Activated T-helper 1 cell treated with Interleukin-2 at 50 U/mL for 16 hours (primary cell): ENCODE data around the gene STRIT1.
"Not testable (repeated sequence)": the region's sequence is repeated elsewhere in the genome, so short reads cannot be mapped to it uniquely, and the experiment has no call there.

Source experiments
- DNase-seq: peaks from one replicate; pipeline ENCODE4 v3.0.0-alpha.2; 2020; ENCODE audit warnings: low read depth

Gene STRIT1

DNA sequence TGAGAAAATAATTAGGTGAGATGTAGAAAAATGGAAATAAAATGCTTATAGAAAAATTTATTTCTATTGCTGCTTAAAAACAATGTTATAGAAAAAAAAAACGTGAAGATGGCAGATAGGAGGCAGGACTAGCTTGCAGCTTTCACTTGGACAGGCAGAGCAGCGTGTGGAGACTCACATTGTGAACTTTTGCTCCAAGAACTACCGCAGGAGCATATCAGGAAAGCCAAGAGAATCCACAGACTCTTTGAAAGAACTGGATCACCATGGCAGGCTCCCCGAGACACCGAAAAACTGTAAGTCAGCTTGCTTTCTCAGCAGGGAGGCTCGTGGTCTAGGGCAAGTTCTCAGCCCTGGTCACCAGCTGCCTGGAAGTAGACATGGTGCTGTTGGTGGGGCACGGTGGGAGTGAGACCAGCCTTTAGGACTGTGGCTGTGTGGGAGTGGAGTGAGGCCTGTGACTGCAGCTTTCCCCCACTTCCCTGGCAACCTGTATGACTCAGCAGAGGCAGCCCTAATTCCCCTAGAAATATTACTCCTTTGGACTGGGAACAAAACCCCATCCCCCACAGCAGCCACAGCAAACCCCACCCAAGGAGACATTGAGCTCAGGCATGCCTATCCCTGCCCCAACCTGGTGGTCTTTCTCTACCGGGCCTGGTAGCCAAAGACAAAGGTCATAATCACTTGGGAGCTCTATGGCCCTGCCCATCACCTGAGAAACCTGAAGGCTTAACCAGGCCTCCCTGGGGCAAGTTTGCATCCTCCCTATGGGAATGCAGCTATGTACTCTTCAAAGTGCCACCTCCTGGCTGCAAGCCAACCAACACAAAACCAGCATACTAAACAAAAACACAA is 22.8 kb downstream of the STRIT1 start:
- no peak for DNase-seq

DNA sequence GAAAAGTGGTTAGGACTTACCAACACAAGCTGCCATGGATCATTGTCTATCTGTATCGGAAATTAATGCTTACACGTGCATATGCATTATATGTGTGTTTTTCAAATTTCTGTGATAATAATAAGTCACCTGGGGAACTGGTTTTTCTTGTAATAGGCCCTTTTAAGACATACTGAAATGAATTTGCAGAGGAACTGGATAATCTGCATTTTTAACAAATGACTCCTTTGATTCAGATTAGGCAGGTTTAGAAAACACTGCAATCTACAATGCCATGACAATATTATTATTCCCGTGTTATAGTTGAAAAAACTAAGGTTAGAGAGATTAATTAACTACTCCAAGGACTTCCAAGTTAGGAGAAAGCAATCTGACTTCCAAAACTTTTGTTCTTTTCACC is 23.4 kb downstream of the STRIT1 start:
- no peak for DNase-seq

DNA sequence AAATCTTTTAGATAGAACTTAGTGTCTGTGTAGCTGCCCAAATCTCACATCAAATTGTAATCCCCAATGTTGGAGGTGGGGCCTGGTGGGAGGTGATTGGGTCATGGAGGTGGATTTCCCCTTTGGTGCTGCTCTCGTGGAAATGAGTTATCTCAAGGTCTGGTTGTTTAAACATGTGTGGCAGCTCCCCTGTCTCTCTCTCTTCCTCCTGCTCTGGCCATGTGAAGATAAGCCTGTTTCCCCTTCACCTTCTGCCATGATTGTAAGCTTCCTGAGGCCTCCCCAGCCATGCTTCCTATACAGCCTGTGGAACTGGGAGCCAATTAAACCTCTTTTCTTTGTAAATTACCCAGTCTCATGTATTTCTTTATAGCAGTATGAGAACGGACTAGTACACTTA is 30.6 kb downstream of the STRIT1 start:
- not testable (repeated sequence) for DNase-seq

DNA sequence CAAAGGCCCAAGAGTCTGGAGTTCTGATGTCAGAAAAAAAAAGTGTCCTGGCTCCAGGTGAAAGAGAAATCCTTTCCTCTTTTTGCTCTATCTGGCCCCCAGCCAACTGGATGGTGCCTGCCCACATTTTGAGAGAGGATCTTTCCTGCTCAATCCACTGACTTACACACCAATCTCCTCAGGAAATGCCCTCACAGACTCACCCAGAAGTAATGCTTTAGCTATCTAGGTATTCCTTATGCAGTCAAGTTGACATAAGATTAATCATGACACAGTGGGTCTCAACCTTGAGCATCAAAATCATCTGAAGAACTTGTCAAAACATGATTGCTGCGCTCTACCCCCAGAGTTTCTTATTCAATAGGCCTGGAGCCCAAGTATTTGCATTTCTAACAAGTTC is 31.2 kb downstream of the STRIT1 start:
- no peak for DNase-seq

DNA sequence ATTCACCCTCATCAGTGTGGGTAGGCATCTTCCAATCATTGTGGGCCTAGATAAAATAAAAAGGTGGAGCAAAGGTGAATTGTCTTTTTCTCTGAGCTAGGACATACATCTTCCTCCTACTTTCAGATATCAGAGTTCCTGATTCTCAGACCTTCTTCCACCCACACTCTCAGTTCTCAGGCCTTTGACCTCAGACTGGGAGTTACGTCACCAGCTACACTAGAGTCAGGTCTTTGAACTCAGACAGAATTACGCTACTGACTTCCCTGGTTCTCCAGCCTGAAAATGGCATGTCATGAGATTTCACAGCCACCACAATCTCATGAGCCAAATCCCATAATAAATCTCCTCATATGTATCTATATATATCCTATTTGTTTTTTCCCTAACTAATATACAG is 39.0 kb downstream of the STRIT1 start:
- DNase-seq: no peak

DNA sequence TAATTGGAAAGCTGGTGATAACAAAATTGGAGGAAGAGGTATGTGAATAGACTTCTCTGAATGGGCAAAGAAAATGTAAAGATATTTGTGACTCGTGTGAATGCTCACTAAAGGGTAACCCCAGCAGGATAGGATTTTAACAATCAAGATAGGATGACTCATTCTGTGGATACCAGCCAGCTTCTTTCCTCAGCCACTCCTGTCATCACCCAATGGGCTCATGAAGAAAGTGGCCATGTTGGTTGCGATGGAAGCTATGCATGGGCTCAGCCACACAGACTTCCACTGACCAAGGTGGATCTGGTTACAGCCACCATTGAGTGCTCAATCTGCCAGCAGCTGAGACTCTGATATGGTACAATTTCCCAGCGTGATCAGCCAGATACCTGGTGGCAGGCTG is 40.9 kb downstream of the STRIT1 start:
- no peak for DNase-seq

DNA sequence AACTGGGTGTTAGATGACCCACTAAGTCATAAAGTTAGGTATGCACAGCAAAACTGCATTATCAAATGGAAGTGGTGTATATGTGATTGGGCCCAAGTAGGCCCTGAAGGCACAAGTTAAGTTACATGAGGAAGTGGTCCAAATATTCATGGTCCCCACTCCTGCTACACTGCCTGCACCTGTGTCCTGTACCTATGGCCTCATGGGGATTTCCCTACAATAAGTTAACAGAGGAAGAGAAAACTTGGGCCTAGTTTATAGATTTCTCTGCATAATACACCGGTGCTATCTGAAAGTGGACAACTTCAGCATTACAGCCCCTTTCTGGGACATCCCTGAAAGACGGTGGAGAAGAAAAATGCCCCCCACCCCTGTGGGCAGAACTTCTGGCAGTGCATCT is 41.5 kb downstream of the STRIT1 start:
- DNase-seq: no peak

DNA sequence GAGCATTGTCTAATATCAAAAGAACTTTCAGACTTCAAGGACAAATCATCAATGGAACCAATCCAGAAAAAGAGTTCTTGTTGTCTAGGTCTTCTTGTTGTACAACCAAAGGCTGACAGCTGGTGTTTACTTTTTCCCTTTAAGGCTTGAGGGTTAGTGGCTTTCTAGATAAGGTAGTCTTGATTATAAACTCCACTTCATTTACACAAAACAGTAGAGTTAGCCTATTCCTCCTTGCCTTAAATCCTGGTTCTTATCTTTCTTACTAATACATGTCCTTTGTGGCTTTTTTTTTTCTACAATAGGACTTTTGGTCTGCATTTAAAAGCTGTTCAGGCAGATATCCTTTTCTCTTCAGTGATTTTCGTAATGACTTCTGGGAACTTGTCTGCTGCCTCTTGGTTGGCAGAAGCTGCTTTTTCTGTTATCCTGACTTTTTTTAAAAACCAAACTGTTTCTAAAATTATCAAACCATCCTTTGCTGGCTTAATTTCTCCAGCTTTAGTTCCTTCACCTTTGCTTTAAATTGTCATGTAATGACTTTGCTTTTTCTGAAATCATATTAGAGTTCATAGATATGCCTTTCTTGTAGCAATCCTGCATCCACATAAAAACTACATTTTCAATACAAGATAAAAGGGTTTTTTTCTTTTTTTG is 44.8 kb downstream of the STRIT1 start:
- DNase-seq: no peak

DNA sequence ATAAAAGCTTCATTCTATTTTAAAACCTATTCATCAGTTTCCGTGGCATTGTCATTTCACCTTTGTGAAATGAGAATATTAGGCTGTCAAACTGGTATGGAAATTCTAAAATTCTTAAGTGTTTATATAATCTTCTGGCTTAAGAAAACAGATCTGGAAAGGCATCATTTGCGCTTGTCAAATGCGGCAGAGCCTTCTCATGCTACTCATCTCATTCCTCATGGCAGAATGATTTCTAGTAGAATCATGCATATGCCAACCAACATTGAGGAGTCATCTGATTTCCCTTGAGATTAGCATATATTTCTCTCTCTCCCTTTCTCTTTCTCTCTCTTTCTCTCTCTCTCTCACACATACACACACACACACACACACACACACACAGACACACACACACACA is 48.8 kb downstream of the STRIT1 start:
- DNase-seq: no peak

DNA sequence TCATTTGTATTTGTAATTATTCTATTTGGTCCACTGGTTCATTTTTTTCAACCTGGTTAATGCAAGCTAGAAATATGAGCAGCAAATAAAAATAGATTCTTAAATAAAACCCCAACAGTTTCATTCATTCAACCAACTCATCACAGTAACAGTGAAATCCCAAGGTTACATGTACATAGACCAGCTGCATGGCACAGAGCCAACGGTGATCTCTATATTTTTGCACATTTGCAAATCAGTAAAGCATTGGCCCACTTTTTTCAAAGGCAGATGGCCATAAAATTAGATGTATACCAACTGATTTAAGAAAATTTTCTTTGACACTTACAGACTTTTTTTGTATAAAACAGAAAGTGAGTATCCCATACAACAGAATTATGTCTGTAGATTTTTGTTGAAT is 49.3 kb downstream of the STRIT1 start:
- DNase-seq: no peak

DNA sequence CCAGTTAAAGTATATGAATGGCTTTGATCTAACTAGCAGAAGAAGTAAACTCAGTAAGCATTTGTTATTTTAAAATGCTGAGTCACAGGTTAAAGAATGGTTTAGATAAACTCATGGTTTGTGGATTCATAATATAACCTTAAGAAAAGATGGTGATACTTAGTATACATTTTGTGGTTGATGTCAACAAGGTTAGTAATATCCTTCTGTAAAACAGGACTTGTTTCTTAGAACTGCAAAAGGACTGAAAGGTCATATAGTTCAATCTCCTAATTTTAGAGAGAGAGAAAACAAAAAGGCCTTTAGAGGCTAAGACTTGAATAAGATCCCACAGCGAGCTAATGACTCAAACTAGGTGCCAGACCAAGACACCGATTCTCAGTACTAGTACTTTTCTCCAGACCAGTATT is 50.0 kb downstream of the STRIT1 start:
- no peak for DNase-seq

DNA sequence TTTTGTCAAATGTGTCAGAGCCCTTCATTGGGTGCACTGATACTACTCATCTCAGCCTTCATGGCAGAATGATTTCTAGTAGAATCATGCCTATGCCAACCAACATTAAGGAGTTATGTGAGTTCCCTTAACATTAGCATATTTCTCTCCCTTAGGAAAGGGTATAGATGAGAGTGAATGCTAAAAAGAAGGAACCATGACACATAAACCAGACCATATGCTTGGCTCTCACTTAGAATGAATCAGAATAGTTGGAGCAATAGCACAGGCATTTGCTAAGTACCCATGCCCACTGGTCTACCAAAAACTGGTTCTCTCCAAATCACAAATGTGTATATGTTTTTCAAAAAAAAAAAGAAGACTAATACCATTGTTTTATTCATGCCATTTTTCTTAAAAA is 51.1 kb downstream of the STRIT1 start:
- DNase-seq: no peak

DNA sequence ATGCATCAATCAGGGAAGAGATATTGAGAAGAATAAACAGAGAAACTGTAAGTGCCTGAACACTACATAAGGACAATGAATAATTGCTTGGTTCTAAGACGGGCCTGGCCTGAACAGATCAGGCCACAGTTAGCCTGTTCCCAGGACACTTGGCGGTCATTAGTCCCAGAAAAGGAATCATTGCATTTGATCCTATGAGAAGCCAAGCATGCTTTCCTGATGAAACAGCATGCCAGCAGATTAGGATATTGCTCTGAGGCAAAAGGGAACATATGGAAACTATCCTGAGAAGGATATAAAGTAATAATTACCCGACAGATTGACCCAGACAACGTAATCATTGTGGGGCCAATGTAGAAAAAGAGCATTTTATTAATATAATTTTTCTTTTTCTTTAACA is 51.9 kb downstream of the STRIT1 start:
- no peak for DNase-seq
